IPS DF 6.9 (cell line): Measurements from ENCODE around the gene OGFOD3.
"Not testable (repeated sequence)": the region's sequence is repeated elsewhere in the genome, so short reads cannot be mapped to it uniquely, and the experiment has no call there.

ENCODE experiments used
- DNase-seq: peaks from one replicate; pipeline ENCODE4 v3.0.0-alpha.2; 2013; ENCODE audit warnings: low read depth, low spot score
- H3K27ac ChIP-seq: one replicate; pipeline ENCODE4 v1.5.1; 2013; ENCODE audit warnings: low read length, control low read depth
- H3K27me3 ChIP-seq: 2 replicates; pipeline ENCODE4 v1.6.1; 2013; ENCODE audit warnings: mild to moderate bottlenecking, low read length; ENCODE audit not compliant: control insufficient read depth, insufficient read depth
- H3K36me3 ChIP-seq: 2 replicates; pipeline ENCODE4 v1.6.1; 2013; ENCODE audit warnings: low read length; ENCODE audit not compliant: control insufficient read depth, insufficient read depth
- H3K4me1 ChIP-seq: 2 replicates; pipeline ENCODE4 v1.6.1; 2013; ENCODE audit warnings: low read length; ENCODE audit not compliant: control insufficient read depth, insufficient read depth
- H3K4me3 ChIP-seq: 2 replicates; pipeline ENCODE4 v1.5.1; 2013; ENCODE audit warnings: mild to moderate bottlenecking, low read length
- H3K9me3 ChIP-seq: 2 replicates; pipeline ENCODE4 v1.6.1; 2013; ENCODE audit warnings: low read length, inconsistent platforms; ENCODE audit not compliant: control insufficient read depth, insufficient read depth
- WGBS: extraction: QIAGEN DNeasy Blood & Tissue Kit; methylation state at CpG from one replicate; pipeline ENCODE4 v1.1.7; 2013; ENCODE audit warnings: mixed read lengths, missing lambda C conversion rate; ENCODE audit not compliant: insufficient read length, insufficient coverage; 5-methylcytosine and 5-hydroxymethylcytosine counted together

Gene OGFOD3

GRCh38 chr17:82386881-82387704 lies 31.3 kb downstream of the OGFOD3 start:
- H3K4me1 ChIP-seq = peaks cover 6% of the 10 kb centered on the region
- no peak overlapping the region for H3K4me3 ChIP-seq
- no CpG with 5 or more reads among the region's 38 CpGs for WGBS
- H3K27me3 ChIP-seq = no peaks in the 10 kb centered on the region
- DNase-seq = no peak
- no peak overlapping the region for H3K27ac ChIP-seq
- no peaks in the 10 kb centered on the region for H3K9me3 ChIP-seq
- no peaks in the 10 kb centered on the region for H3K36me3 ChIP-seq

- H3K36me3 ChIP-seq = no peaks in the 10 kb centered on the region
- H3K4me3 ChIP-seq = no peak overlapping the region
- no peaks in the 10 kb centered on the region for H3K27me3 ChIP-seq
- H3K27ac ChIP-seq = no peak overlapping the region
- DNase-seq = no peak
- peaks cover 6% of the 10 kb centered on the region for H3K4me1 ChIP-seq
- no CpG with 5 or more reads among the region's 17 CpGs for WGBS
- no peaks in the 10 kb centered on the region for H3K9me3 ChIP-seq
These were observed 32.0 kb downstream of the OGFOD3 start for GRCh38 chr17:82386255-82386831.

GRCh38 chr17:82385559-82386254 lies 32.7 kb downstream of the OGFOD3 start:
- no peak overlapping the region for H3K4me3 ChIP-seq
- DNase-seq = no peak
- H3K4me1 ChIP-seq = peaks cover 6% of the 10 kb centered on the region
- WGBS = no CpG with 5 or more reads among the region's 26 CpGs
- no peaks in the 10 kb centered on the region for H3K9me3 ChIP-seq
- H3K27me3 ChIP-seq = no peaks in the 10 kb centered on the region
- H3K36me3 ChIP-seq = no peaks in the 10 kb centered on the region
- H3K27ac ChIP-seq = no peak overlapping the region

GRCh38 chr17:82384730-82385481 lies 33.5 kb downstream of the OGFOD3 start:
- Histone ChIP-seq H3K9me3 (no peaks in the 10 kb centered on the region), H3K27me3 (no peaks in the 10 kb centered on the region), H3K4me3 (no peak overlapping the region), H3K36me3 (no peaks in the 10 kb centered on the region), H3K27ac (no peak overlapping the region), H3K4me1 (peaks cover 6% of the 10 kb centered on the region)
- DNase-seq = no peak
- WGBS = no CpG with 5 or more reads among the region's 26 CpGs

GRCh38 chr17:82384051-82384729 lies 34.2 kb downstream of the OGFOD3 start:
- no peaks in the 10 kb centered on the region for H3K9me3 ChIP-seq
- no CpG with 5 or more reads among the region's 22 CpGs for WGBS
- H3K4me3 ChIP-seq = no peak overlapping the region
- peaks cover 6% of the 10 kb centered on the region for H3K4me1 ChIP-seq
- DNase-seq = no peak
- H3K27ac ChIP-seq = no peak overlapping the region
- no peaks in the 10 kb centered on the region for H3K27me3 ChIP-seq
- no peaks in the 10 kb centered on the region for H3K36me3 ChIP-seq

GRCh38 chr17:82383411-82383810 lies 35.0 kb downstream of the OGFOD3 start:
- Histone ChIP-seq H3K9me3 (no peaks in the 10 kb centered on the region), H3K36me3 (no peaks in the 10 kb centered on the region), H3K27ac (no peak overlapping the region), H3K4me1 (peaks cover 6% of the 10 kb centered on the region), H3K4me3 (no peak overlapping the region), H3K27me3 (no peaks in the 10 kb centered on the region)
- no peak for DNase-seq
- WGBS = no CpG with 5 or more reads among the region's 18 CpGs

- no CpG with 5 or more reads among the region's 11 CpGs for WGBS
- Histone ChIP-seq H3K4me3 (no peak overlapping the region), H3K36me3 (no peaks in the 10 kb centered on the region), H3K27ac (no peak overlapping the region), H3K4me1 (peaks cover 6% of the 10 kb centered on the region), H3K27me3 (no peaks in the 10 kb centered on the region), H3K9me3 (no peaks in the 10 kb centered on the region)
- DNase-seq = no peak
These were observed 35.5 kb downstream of the OGFOD3 start for GRCh38 chr17:82382933-82383255.

- H3K4me1 ChIP-seq, H3K27ac ChIP-seq, H3K4me3 ChIP-seq, DNase-seq, H3K36me3 ChIP-seq, H3K27me3 ChIP-seq, H3K9me3 ChIP-seq: not testable (repeated sequence)
- WGBS = no CpG with 5 or more reads among the region's 21 CpGs
These were observed 36.0 kb downstream of the OGFOD3 start for GRCh38 chr17:82382220-82382932.

- H3K4me1 ChIP-seq, H3K36me3 ChIP-seq, H3K4me3 ChIP-seq, H3K27ac ChIP-seq, H3K27me3 ChIP-seq, H3K9me3 ChIP-seq, DNase-seq: not testable (repeated sequence)
- WGBS = no CpG with 5 or more reads among the region's 10 CpGs
These were observed 36.7 kb downstream of the OGFOD3 start for GRCh38 chr17:82381703-82382009.
